ENCODE results near the gene FEZ2. TPM values are rescaled to one million over a fixed set of nuclear protein-coding genes. Genes with fewer than 3 reads are reported as not detected.

FEZ2 gene
- total RNA-seq, 1 experiment from 2014 or later: 14.8 TPM

- H3K79me2 ChIP-seq (ENCODE audit: insufficient read depth, low read length): no peaks in the 10 kb centered on the region
- H4K20me1 ChIP-seq (ENCODE audit: insufficient read depth): no peaks in the 10 kb centered on the region
- RAD21 ChIA-PET (ENCODE audit: low non-redundant PET in 1 of 2, low total read pairs in 2 of 2, uncharacterized antibody in 2 of 2, unreplicated experiment in 2 of 2): no interaction called here
- POLR2A ChIA-PET: no interaction called here
- no peak overlapping the region for H3K4me2 ChIP-seq (ENCODE audit: low read length)
- H3K27me3 ChIP-seq (ENCODE audit: insufficient read depth, low read length): no peaks in the 10 kb centered on the region
- no peaks in the 10 kb centered on the region for H3K9me2 ChIP-seq (ENCODE audit: insufficient read depth)
- H3K36me3 ChIP-seq (ENCODE audit: control insufficient read depth in 1 of 2, insufficient read depth in 2 of 2, low read length in 2 of 2): peaks cover 2 to 11% of the 10 kb centered on the region in 2 experiments; a peak in 2 of 4 replicates
- no peaks in the 10 kb centered on the region for H3K9me3 ChIP-seq (ENCODE audit: control insufficient read depth in 1 of 2, insufficient read depth in 1 of 2, low read depth in 1 of 2, low read length in 2 of 2)
- no peak overlapping the region for H2AFZ ChIP-seq (ENCODE audit: low read depth, low read length, poor library complexity, severe bottlenecking)
- no TSS peak for BruUV-seq (replicated peaks)
- TF ChIP-seq CEBPB (IDR thresholded peaks at IDR 0.05; ENCODE audit: low read depth): no peak
- no peak for TF ChIP-seq ZNF274 (IDR thresholded peaks at IDR 0.05; ENCODE audit: low read depth, low read length)
- no peak for TF ChIP-seq TCF7L2 (IDR thresholded peaks at IDR 0.05; ENCODE audit: borderline replicate concordance, extremely low read depth, insufficient read depth, insufficient read length)
- TF ChIP-seq FOSL1 (IDR thresholded peaks at IDR 0.05; ENCODE audit: low read depth): no peak
- no peak for TF ChIP-seq EGR1 (IDR thresholded peaks at IDR 0.05; ENCODE audit: low read depth)
- no peak for TF ChIP-seq SP1 (IDR thresholded peaks at IDR 0.05; ENCODE audit: low read depth)
- TF ChIP-seq CTCF (IDR thresholded peaks at IDR 0.05 in 2 of 3, conservative IDR thresholded peaks at IDR 0.05 in 1 of 3; ENCODE audit: borderline replicate concordance in 1 of 3, insufficient read depth in 1 of 3, low read depth in 2 of 3, low read length in 2 of 3): no peak
- TF ChIP-seq, protein P1, sequence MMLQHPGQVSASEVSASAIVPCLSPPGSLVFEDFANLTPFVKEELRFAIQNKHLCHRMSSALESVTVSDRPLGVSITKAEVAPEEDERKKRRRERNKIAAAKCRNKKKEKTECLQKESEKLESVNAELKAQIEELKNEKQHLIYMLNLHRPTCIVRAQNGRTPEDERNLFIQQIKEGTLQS (IDR thresholded peaks at IDR 0.05): no peak
- no peak for TF ChIP-seq JUND (IDR thresholded peaks at IDR 0.05)
- TF ChIP-seq SRF (IDR thresholded peaks at IDR 0.05; ENCODE audit: low read depth): no peak
- TF ChIP-seq, protein P2, sequence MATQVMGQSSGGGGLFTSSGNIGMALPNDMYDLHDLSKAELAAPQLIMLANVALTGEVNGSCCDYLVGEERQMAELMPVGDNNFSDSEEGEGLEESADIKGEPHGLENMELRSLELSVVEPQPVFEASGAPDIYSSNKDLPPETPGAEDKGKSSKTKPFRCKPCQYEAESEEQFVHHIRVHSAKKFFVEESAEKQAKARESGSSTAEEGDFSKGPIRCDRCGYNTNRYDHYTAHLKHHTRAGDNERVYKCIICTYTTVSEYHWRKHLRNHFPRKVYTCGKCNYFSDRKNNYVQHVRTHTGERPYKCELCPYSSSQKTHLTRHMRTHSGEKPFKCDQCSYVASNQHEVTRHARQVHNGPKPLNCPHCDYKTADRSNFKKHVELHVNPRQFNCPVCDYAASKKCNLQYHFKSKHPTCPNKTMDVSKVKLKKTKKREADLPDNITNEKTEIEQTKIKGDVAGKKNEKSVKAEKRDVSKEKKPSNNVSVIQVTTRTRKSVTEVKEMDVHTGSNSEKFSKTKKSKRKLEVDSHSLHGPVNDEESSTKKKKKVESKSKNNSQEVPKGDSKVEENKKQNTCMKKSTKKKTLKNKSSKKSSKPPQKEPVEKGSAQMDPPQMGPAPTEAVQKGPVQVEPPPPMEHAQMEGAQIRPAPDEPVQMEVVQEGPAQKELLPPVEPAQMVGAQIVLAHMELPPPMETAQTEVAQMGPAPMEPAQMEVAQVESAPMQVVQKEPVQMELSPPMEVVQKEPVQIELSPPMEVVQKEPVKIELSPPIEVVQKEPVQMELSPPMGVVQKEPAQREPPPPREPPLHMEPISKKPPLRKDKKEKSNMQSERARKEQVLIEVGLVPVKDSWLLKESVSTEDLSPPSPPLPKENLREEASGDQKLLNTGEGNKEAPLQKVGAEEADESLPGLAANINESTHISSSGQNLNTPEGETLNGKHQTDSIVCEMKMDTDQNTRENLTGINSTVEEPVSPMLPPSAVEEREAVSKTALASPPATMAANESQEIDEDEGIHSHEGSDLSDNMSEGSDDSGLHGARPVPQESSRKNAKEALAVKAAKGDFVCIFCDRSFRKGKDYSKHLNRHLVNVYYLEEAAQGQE (IDR thresholded peaks at IDR 0.05; ENCODE audit: low read depth): no peak
- TF ChIP-seq MAX (IDR thresholded peaks at IDR 0.05): no peak
- H3K4me3 ChIP-seq (replicated peaks in 1 of 2; ENCODE audit: low read depth in 1 of 2, low read length in 2 of 2): no peak overlapping the region
- DNase-seq (ENCODE audit: low read depth, low spot score) (no peak), ATAC-seq (no peak)
- intact Hi-C loops (cut with micrococcal nuclease): no loop called here
- H3K4me1 ChIP-seq (ENCODE audit: control insufficient read depth in 1 of 2, insufficient read depth in 2 of 2, low read length in 2 of 2): 0 out of 4 replicates have a peak, but pooled peaks cover 0 to 6% of the 10 kb centered on the region in 2 experiments
- no peak overlapping the region for H3K9ac ChIP-seq (ENCODE audit: low read length)
- CTCF ChIA-PET: no interaction called here
- H3K27ac ChIP-seq (ENCODE audit: low read depth, low read length): no peak overlapping the region
Observed at GRCh38 chr2:36540986-36541754, 56.8 kb downstream of the FEZ2 start.
